NCI-H1436 treated with DMSO at 0.1 percent for 48 hours (cell line): ENCODE measurements around the gene RIT2.

ENCODE experiments used
- DNase-seq: peaks from one replicate; lab custom pipeline; 2025; lab: John Stamatoyannopoulos, UW

RIT2 gene

GRCh38 chr18:43115076-43115921, at the start of gene RIT2:
TSS of gene RIT2 (minus strand) at chr18:43115685.
- no peak for DNase-seq

- DNase-seq = no peak
Observed at GRCh38 chr18:43161528-43161927, 46.0 kb upstream of the RIT2 start.

- DNase-seq = no peak
Observed at GRCh38 chr18:43160509-43160908, 45.0 kb upstream of the RIT2 start.

GRCh38 chr18:43159926-43160325, 44.4 kb upstream of the RIT2 start:
- DNase-seq = no peak

- DNase-seq = no peak
Observed at GRCh38 chr18:43159086-43159770, 43.7 kb upstream of the RIT2 start.

- no peak for DNase-seq
Observed at GRCh38 chr18:43158381-43158780, 42.9 kb upstream of the RIT2 start.

- DNase-seq = no peak
Observed at GRCh38 chr18:43155842-43156241, 40.4 kb upstream of the RIT2 start.

GRCh38 chr18:43148231-43148630, 32.7 kb upstream of the RIT2 start:
- no peak for DNase-seq

GRCh38 chr18:43141208-43141607, 25.7 kb upstream of the RIT2 start:
- DNase-seq = no peak

GRCh38 chr18:43139288-43139946, 23.9 kb upstream of the RIT2 start:
- no peak for DNase-seq

GRCh38 chr18:43134876-43135275, 19.4 kb upstream of the RIT2 start:
- no peak for DNase-seq

GRCh38 chr18:43130716-43131260, 15.3 kb upstream of the RIT2 start:
- no peak for DNase-seq

- no peak for DNase-seq
Observed at GRCh38 chr18:43129946-43130524, 14.6 kb upstream of the RIT2 start.

GRCh38 chr18:43125471-43125870, 10.0 kb upstream of the RIT2 start:
- no peak for DNase-seq

GRCh38 chr18:43122955-43123354, 7.5 kb upstream of the RIT2 start:
- no peak for DNase-seq

- no peak for DNase-seq
Observed at GRCh38 chr18:43116699-43117294, 1.3 kb upstream of the RIT2 start.

GRCh38 chr18:43113220-43113895, 2.1 kb downstream of the RIT2 start:
- no peak for DNase-seq

GRCh38 chr18:43108882-43109281, 6.6 kb downstream of the RIT2 start:
- no peak for DNase-seq

GRCh38 chr18:43108469-43108868, 7.0 kb downstream of the RIT2 start:
- no peak for DNase-seq

- DNase-seq = no peak
Observed at GRCh38 chr18:43093646-43094045, 21.8 kb downstream of the RIT2 start.

- no peak for DNase-seq
Observed at GRCh38 chr18:43092539-43092938, 22.9 kb downstream of the RIT2 start.
